Smooth muscle cell of the coronary artery (primary cell): ENCODE measurements around the gene FREY1. TPM values are rescaled to one million over a fixed set of nuclear protein-coding genes. Genes with fewer than 3 reads are reported as not detected.

Experiments used
- total RNA-seq: library from RNA; depleted of rRNA; stranded (reverse); fragments of >200 nt; gene quantifications from 2 replicates; pipeline ENCODE4 v1.2.3, GENCODE V29; 2014; ENCODE audit warnings: low replicate concordance

FREY1 gene, protein sequence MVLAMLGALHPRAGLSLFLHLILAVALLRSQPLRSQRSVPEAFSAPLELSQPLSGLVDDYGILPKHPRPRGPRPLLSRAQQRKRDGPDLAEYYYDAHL
- 0.75 and 1.8 TPM in 2 replicates for total RNA-seq

DNA sequence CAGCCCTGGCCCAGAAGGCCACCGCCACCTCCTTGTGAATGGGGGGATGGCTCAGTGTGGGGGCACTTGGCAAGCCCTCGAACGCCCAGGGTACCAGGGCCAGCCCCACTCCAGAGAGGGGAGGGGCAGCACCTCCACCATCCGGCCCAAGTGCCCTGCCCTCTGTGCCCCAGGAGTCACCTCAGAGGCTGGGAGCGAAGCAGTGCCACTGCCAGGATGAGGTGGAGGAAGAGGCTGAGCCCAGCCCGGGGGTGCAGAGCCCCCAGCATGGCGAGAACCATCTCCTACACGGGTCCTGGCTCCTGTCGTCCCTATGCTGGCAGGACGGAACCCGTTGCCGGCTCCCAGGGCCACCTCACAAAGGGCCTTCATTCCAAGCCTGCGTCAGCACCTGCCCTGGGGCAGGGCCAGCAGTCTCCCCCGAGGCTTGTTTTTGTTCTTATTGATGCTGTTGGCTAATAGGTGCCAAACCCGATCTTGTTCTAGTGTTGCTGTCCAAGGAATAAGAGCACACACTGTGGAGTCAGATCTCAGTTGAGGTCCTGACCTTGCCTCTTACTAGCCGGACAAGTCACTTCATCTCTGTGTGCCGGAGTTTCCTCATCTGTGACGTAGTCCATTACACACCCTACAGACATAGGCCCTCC is at the start of gene FREY1:
Gene FREY1, minus strand, starts transcription at position 307 of the 647 bp plus-strand sequence. Its CDS starts 26 bp downstream, at position 281.

DNA sequence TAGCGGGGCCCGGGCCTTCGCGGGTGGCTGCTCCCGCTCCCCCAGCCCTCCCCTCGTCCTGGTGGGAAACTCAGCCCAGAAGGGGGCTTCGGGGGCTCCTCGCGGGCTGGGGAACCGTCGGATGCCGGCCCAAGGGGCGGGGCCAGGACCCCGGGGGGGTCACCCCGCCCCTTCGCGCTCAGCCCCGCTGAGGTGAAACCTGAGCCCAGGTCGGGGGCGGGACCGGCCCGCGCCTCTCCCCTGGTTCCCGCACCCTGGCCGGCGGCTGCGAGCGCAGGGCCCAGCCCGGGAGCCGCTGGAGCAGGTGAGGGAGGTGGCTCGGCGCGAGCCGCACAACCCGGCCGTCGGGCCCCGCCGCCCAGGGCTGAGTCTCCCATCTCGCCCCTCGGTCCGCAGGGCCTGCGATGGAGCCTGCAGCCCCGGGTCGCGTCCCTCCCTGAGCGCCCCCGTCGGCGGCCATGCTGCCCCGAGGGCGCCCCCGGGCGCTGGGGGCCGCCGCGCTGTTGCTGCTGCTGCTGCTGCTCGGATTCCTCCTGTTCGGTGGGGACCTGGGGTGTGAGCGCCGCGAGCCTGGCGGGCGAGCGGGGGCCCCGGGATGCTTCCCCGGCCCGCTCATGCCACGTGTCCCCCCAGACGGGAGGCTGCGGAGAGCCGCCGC is 15.5 kb upstream of the FREY1 start, which contains the start of gene LARGE2:
Gene LARGE2, plus strand, starts transcription at position 232 of the 658 bp plus-strand sequence. Its CDS starts 227 bp downstream, at position 459.

DNA sequence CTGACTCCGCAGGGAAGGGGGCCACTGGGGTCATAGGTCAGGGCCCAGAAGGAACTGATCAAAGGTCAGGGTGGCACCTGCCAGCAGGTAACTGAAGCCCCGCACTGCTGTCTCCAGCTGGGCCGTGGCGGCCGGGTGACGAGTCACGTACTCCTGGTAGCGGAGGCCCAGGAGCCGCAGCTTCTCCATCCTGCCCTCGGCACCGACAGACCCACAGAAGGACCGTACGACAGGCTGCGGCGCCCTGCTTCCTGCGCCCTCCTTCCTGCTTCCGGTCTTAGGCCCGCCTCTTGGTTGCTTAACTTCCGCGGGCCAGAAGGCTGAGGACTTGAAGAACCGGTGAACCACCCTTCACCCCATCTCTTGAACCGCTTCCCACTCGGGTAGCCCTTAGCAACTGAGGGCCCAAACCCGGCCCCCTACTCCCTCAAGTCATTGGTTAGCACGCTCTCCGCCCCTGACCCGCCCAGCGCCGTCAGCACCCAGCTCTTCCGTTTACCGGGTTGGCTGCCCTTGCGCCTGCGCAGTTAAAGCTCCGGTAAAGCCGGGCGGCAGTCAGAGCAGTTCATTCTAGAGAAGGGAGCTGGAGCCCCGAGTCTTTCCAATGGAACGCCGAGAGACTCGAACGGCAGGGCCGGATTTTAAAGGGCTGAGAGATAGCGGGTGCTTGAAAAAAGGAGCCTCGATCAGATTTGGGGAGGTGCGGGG is 10.7 kb upstream of the FREY1 start, which contains the start of gene PEX16:
Gene PEX16, minus strand, starts transcription at position 255 of the 708 bp plus-strand sequence. Its CDS starts 66 bp downstream, at position 189.

DNA sequence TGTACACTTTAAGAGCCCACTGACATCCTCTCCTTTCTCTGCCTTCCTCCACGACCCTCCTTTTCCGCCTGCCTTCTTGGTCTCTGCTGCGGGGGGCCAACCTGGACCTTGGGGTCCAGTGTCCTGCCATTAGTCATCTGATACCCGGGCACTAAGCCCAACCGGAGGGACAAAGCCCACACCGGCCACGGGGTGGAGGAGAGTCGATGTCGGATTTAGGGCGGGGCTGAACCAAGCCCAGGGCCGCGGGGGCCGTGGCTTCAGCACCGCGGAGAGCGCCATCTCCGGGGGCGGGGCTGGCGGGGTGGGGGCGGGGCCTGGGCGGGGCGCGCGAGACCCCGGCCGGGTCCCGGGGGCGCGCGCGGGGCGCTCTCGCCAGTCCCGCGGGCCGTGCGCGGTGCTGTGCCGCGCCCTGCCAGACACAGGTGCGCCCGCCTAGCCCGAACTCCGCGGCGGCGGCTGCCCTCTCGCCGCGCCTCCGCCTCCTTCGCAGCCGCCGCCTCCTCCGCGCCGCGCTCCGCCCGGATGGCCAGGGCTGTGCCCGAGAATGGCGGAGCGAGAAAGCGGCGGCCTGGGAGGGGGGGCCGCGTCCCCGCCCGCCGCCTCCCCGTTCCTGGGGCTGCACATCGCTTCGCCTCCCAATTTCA is 21.7 kb downstream of the FREY1 start, which contains the start of gene MAPK8IP1:
Gene MAPK8IP1, plus strand, starts transcription at position 378 of the 647 bp plus-strand sequence. Its CDS starts 170 bp downstream, at position 548.

Other genes starting within 250 kb of the FREY1 start
- gene CHST1, start 241.6 kb downstream of the FREY1 start, total RNA-seq, result 0.15 and 1.3 TPM in 2 replicates
- gene SLC35C1, start 102.1 kb downstream of the FREY1 start, total RNA-seq, result 6.2 TPM in 2 replicates
- 9.2 and 14.6 TPM in 2 replicates for gene CRY2, start 59.8 kb downstream of the FREY1 start, total RNA-seq
- 2.9 and 3.3 TPM in 2 replicates for gene MAPK8IP1, start 21.6 kb downstream of the FREY1 start, total RNA-seq
- 24.0 and 31.3 TPM in 2 replicates for gene PEX16, start 10.6 kb upstream of the FREY1 start, total RNA-seq
- gene LARGE2, start 15.4 kb upstream of the FREY1 start, total RNA-seq, result 0.08 TPM in 1 of 2 replicates, not detected in the other
- gene PHF21A, start 214.2 kb upstream of the FREY1 start, total RNA-seq, result 7.8 and 8.7 TPM in 2 replicates